Thyroid gland (tissue), 4 donors: ENCODE measurements around the gene PCDHGA1. TPM values are rescaled to one million over a fixed set of nuclear protein-coding genes. Genes with fewer than 3 reads are reported as not detected.

Experiments used
- DNase-seq, 2 donors: peaks; one replicate each; pipeline ENCODE4 v3.0.0-alpha.2; 2019
- H3K27ac ChIP-seq, 3 donors: fragments of 200-600 bp; sonication (generic); 1 replicate in 2 of 3; 2 replicates in 1 of 3; pipeline ENCODE4 v1.5.1; 2016 to 2019; ENCODE audit warnings: mild to moderate bottlenecking in 1 of 3, moderate library complexity in 1 of 3
- H3K27me3 ChIP-seq: fragments of 200-600 bp; sonication (generic); one replicate; pipeline ENCODE4 v1.5.1; 2019
- H3K36me3 ChIP-seq, 2 donors: fragments of 200-600 bp; sonication (generic); one replicate each; pipeline ENCODE4 v1.5.1; 2016 to 2019
- H3K4me1 ChIP-seq, 2 donors: fragments of 200-600 bp; sonication (generic); one replicate each; pipeline ENCODE4 v1.5.1; 2017 to 2019
- H3K4me3 ChIP-seq, 3 donors: fragments of 200-600 bp; sonication (generic); replicated peaks in 1 of 3; 1 replicate in 2 of 3; 2 replicates in 1 of 3; pipeline ENCODE4 v1.5.1; 2016; ENCODE audit warnings: mild to moderate bottlenecking in 1 of 3
- H3K9me3 ChIP-seq: fragments of 200-600 bp; sonication (generic); one replicate; pipeline ENCODE4 v1.5.1; 2017
- POLR2A ChIP-seq, 2 donors: fragments of 450-650 bp; IDR thresholded peaks; one replicate each; pipeline ENCODE4 v1.6.1; 2017; ENCODE audit warnings: antibody characterized with exemption in 2 of 2, mild to moderate bottlenecking in 2 of 2, moderate library complexity in 1 of 2
- WGBS, 2 donors: methylation state at CpG; one replicate each; pipeline ENCODE4 v1.1.5; 2017; 5-methylcytosine and 5-hydroxymethylcytosine counted together
- intact Hi-C: fragments of 100-400 bp; cut with DNase I; formaldehyde crosslinking; loops from one replicate; pipeline ENCODE4 v1.15.1; 2023
- total RNA-seq, 4 donors: library from RNA; depleted of rRNA; stranded (reverse); fragments of >200 nt; gene quantifications; one replicate each; pipeline ENCODE4 v1.2.3, GENCODE V29; 2016
- TF ChIP-seq, protein P1 (sequence below), 6 experiments: fragments of 200-600 bp in 3 of 6; fragments of 450-650 bp in 3 of 6; sonication (generic) in 3 of 6; IDR thresholded peaks; one replicate each; pipeline ENCODE4 v1.5.1; 2016 to 2019; ENCODE audit warnings: antibody characterized with exemption in 6 of 6, mild to moderate bottlenecking in 2 of 6, inconsistent platforms in 1 of 6, moderate library complexity in 1 of 6

PCDHGA1 gene
- total RNA-seq, 4 donors from 2014 or later: 0.40 to 1.3 (median 0.87) TPM

DNA sequence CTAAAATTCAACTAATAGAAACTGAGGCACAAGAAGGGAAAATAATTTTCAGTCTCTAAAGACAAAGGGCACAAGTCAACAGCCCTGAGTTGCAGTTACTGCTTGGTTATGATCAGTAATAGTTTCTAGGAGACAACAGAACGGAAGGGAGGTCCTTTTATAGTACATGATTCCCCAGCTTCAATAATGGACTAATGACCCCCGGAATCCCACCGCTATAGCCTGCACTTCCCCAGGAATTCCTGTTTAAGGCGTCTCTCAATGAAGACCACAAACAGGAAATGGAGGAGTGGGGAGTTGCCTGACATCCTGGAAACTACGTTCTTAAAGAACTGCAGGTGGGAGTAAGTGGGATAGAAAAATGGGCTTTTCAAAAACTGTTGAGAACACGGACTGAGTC lies 227.8 kb downstream of the PCDHGA1 start:
- intact Hi-C loops: loop anchor here (5.0 to 10.0 kb wide), 2 partner anchors 83 to 141 kb away; partner anchors contain the start of genes PCDHGB7 and PCDHGC3
- Histone ChIP-seq H3K36me3 (no peaks in the 10 kb centered on the region), H3K4me1 (peaks cover 18 to 28% of the 10 kb centered on the region in 2 donors), H3K4me3 (no peak overlapping the region), H3K27ac (peak overlapping the region; percentile 47 to 96 (median 92)), H3K27me3 (no peaks in the 10 kb centered on the region), H3K9me3 (no peaks in the 10 kb centered on the region)
- 50 to 63% methylated on average over 6 of the region's 6 CpGs for WGBS, 2 donors
- no peak for TF ChIP-seq POLR2A (IDR thresholded peaks at IDR 0.05)
- TF ChIP-seq, protein P1, sequence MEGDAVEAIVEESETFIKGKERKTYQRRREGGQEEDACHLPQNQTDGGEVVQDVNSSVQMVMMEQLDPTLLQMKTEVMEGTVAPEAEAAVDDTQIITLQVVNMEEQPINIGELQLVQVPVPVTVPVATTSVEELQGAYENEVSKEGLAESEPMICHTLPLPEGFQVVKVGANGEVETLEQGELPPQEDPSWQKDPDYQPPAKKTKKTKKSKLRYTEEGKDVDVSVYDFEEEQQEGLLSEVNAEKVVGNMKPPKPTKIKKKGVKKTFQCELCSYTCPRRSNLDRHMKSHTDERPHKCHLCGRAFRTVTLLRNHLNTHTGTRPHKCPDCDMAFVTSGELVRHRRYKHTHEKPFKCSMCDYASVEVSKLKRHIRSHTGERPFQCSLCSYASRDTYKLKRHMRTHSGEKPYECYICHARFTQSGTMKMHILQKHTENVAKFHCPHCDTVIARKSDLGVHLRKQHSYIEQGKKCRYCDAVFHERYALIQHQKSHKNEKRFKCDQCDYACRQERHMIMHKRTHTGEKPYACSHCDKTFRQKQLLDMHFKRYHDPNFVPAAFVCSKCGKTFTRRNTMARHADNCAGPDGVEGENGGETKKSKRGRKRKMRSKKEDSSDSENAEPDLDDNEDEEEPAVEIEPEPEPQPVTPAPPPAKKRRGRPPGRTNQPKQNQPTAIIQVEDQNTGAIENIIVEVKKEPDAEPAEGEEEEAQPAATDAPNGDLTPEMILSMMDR (IDR thresholded peaks at IDR 0.05): peak in 1 of 6 experiments; percentile 17
- no peak for DNase-seq

DNA sequence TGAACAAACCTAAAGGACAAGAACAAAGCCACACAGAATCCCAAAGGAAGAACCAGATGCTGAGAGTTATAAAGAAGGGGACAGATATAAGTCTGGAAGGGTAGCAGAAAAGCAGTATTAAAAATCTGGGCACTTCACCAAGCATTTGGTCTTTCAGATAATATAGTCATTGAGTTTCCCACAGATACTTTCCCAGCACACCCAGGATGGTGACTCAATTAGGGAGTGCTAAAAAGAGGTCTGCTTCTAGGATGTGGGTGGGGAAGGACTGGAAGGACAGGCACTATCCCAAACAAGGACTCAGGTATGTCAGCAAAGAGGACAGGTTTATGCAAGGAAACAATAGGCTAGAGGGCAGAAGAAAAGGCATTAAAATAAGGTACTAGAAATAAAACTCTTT lies 229.1 kb downstream of the PCDHGA1 start:
- Histone ChIP-seq H3K36me3 (no peaks in the 10 kb centered on the region), H3K4me1 (peaks cover 18 to 30% of the 10 kb centered on the region in 2 donors), H3K27me3 (no peaks in the 10 kb centered on the region), H3K4me3 (no peak overlapping the region), H3K27ac (peak overlapping the region; percentile 92 to 97 (median 96)), H3K9me3 (no peaks in the 10 kb centered on the region)
- TF ChIP-seq, protein P1 (IDR thresholded peaks at IDR 0.05): no peak
- TF ChIP-seq POLR2A (IDR thresholded peaks at IDR 0.05): no peak
- no peak for DNase-seq
- intact Hi-C loops: loop anchor here (5.0 to 10.0 kb wide), 2 partner anchors 85 to 142 kb away; partner anchors contain the start of genes PCDHGB7 and PCDHGC3

DNA sequence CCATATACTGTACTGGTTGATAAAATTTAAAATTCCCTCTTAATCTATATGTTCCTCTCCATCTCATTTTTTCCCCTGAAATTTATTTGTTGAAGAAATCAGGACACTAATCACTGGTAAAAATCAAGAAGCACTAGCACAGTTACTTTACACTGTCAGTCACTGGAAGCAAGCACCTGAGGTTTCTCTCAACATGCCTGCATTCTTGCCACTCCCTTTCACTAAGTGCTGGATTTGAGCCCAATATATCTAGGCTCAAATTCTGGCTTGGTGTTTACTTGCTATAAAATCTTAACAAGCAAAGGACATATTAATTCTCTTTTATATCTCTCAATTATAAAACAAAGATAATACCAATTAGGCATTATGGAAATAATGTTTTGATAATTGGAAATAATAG lies 229.8 kb downstream of the PCDHGA1 start:
- Histone ChIP-seq H3K27ac (peak overlapping the region; percentile 92 to 97 (median 96)), H3K4me3 (no peak overlapping the region), H3K9me3 (no peaks in the 10 kb centered on the region), H3K36me3 (no peaks in the 10 kb centered on the region), H3K27me3 (no peaks in the 10 kb centered on the region), H3K4me1 (peaks cover 18 to 32% of the 10 kb centered on the region in 2 donors)
- intact Hi-C loops: no loop called here
- TF ChIP-seq POLR2A (IDR thresholded peaks at IDR 0.05): no peak
- TF ChIP-seq, protein P1 (IDR thresholded peaks at IDR 0.05): no peak
- peak; percentile 25 to 27 for DNase-seq

DNA sequence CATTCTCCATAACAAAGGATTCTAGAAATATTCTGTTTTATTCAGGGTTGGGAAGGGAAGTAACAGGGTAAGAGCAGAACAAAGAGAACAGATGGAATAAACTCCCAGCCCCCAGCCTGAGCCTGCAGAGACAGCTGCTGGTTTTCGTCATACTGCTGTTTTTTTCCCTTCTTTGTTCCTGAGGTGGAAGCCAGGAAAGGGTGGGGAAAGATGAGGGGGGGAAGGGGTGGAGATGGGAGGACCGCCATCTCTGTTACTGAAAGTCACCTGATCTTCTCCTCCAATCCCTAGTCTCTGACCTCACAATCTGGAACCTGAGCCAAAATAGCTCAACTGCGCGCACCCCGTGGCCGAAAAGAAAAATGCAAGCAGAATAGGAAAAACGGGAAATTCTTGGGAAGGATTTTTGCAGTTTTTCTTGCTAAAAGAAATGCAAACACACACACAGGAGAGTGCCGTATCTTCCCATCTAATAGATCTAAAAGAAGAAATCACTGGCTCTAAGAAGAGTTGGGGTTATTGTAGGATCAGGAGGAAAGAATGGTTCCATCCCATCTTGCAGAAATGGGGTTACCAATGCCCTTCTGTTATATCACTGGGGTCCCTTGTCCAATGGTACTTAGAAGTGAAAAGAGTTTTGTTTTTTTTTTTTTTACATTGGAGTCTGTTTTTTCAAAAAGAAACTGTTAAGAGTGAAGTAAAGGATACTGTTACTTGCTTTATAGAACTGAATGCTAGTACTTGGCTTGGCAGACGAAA lies 230.6 kb downstream of the PCDHGA1 start:
- Histone ChIP-seq H3K9me3 (no peaks in the 10 kb centered on the region), H3K36me3 (no peaks in the 10 kb centered on the region), H3K4me1 (peaks cover 18 to 32% of the 10 kb centered on the region in 2 donors), H3K27ac (peak overlapping the region; percentile 92 to 97 (median 96)), H3K27me3 (no peaks in the 10 kb centered on the region), H3K4me3 (no peak overlapping the region)
- peak; percentile 84 to 87 for DNase-seq
- peak in 1 of 2 donors; percentile 63 for TF ChIP-seq POLR2A (IDR thresholded peaks at IDR 0.05)
- TF ChIP-seq, protein P1 (IDR thresholded peaks at IDR 0.05): peak; percentile 62 to 99 (median 90)
- intact Hi-C loops: no loop called here
- WGBS, 2 donors: 13 to 14% methylated on average over 9 of the region's 9 CpGs

Other genes with a start within 250 kb of the PCDHGA1 start
- 1 to 10 TPM; 1.2 to 4.2 (median 3.2) TPM for gene PCDHB2, start 235.9 kb upstream of the PCDHGA1 start, total RNA-seq
- gene PCDHB3, start 230.0 kb upstream of the PCDHGA1 start, total RNA-seq: 1 to 10 TPM in 3 of 4 donors, under 1 TPM in 1; 0.81 to 3.0 (median 2.4) TPM
- gene PCDHB4, start 208.7 kb upstream of the PCDHGA1 start, total RNA-seq: 1 to 10 TPM; 2.0 to 8.7 (median 3.5) TPM
- 10 to 100 TPM in 2 of 4 donors, 1 to 10 TPM in 2; 7.1 to 21.4 (median 11.1) TPM for gene PCDHB5, start 195.3 kb upstream of the PCDHGA1 start, total RNA-seq
- gene PCDHB6, start 180.5 kb upstream of the PCDHGA1 start, total RNA-seq: 1 to 10 TPM in 2 of 4 donors, under 1 TPM in 2; 0.13 to 2.4 (median 0.71) TPM
- gene PCDHB7, start 157.9 kb upstream of the PCDHGA1 start, total RNA-seq: 1 to 10 TPM in 3 of 4 donors, under 1 TPM in 1; 0.67 to 2.8 (median 2.1) TPM
- gene PCDHB8, start 152.7 kb upstream of the PCDHGA1 start, total RNA-seq: 1 to 10 TPM in 3 of 4 donors, under 1 TPM in 1; 0.67 to 2.6 (median 1.8) TPM
- gene PCDHB16, start 148.1 kb upstream of the PCDHGA1 start, total RNA-seq: 1 to 10 TPM; 3.5 to 4.8 (median 4.1) TPM
- gene PCDHB9, start 143.4 kb upstream of the PCDHGA1 start, total RNA-seq: 1 to 10 TPM; 2.0 to 3.9 (median 3.0) TPM
- 1 to 10 TPM; 1.6 to 3.1 (median 2.4) TPM for gene PCDHB10, start 138.2 kb upstream of the PCDHGA1 start, total RNA-seq
- 1 to 10 TPM; 2.0 to 3.4 (median 2.5) TPM for gene PCDHB11, start 130.9 kb upstream of the PCDHGA1 start, total RNA-seq
- 1 to 10 TPM; 1.1 to 3.6 (median 2.4) TPM for gene PCDHB12, start 121.8 kb upstream of the PCDHGA1 start, total RNA-seq
- 1 to 10 TPM; 4.0 to 7.2 (median 5.2) TPM for gene PCDHB13, start 116.6 kb upstream of the PCDHGA1 start, total RNA-seq
- gene PCDHB14, start 107.2 kb upstream of the PCDHGA1 start, total RNA-seq: 1 to 10 TPM; 3.5 to 6.5 (median 4.0) TPM
- gene PCDHB15, start 85.1 kb upstream of the PCDHGA1 start, total RNA-seq: 1 to 10 TPM; 3.8 to 6.8 (median 5.5) TPM
- 1 to 10 TPM in 2 of 4 donors, not detected in 2; 1.6 to 4.5 TPM for gene SLC25A2, start 26.5 kb upstream of the PCDHGA1 start, total RNA-seq
- 10 to 100 TPM; 48.0 to 72.6 (median 60.9) TPM for gene TAF7, start 9.7 kb upstream of the PCDHGA1 start, total RNA-seq
- gene PCDHGA2, start 8.2 kb downstream of the PCDHGA1 start, total RNA-seq: 1 to 10 TPM; 4.3 to 6.4 (median 5.6) TPM
- 1 to 10 TPM; 3.0 to 4.7 (median 4.1) TPM for gene PCDHGA3, start 13.3 kb downstream of the PCDHGA1 start, total RNA-seq
- gene PCDHGB1, start 19.6 kb downstream of the PCDHGA1 start, total RNA-seq: 1 to 10 TPM; 3.9 to 7.5 (median 6.0) TPM
- 1 to 10 TPM; 3.5 to 7.7 (median 4.4) TPM for gene PCDHGA4, start 24.5 kb downstream of the PCDHGA1 start, total RNA-seq
- gene PCDHGB2, start 29.5 kb downstream of the PCDHGA1 start, total RNA-seq: 1 to 10 TPM; 4.4 to 7.6 (median 6.6) TPM
- gene PCDHGA5, start 33.6 kb downstream of the PCDHGA1 start, total RNA-seq: 1 to 10 TPM; 3.5 to 5.3 (median 4.2) TPM
- gene PCDHGB3, start 39.7 kb downstream of the PCDHGA1 start, total RNA-seq: 1 to 10 TPM; 5.1 to 9.2 (median 5.8) TPM
- gene PCDHGA6, start 43.4 kb downstream of the PCDHGA1 start, total RNA-seq: 1 to 10 TPM; 5.6 to 7.3 (median 5.8) TPM
- 1 to 10 TPM; 5.1 to 9.8 (median 7.8) TPM for gene PCDHGA7, start 52.2 kb downstream of the PCDHGA1 start, total RNA-seq
- 10 to 100 TPM; 10.4 to 12.5 (median 10.4) TPM for gene PCDHGB4, start 57.2 kb downstream of the PCDHGA1 start, total RNA-seq
- gene PCDHGA8, start 62.1 kb downstream of the PCDHGA1 start, total RNA-seq: 1 to 10 TPM; 2.9 to 5.8 (median 4.7) TPM
- 10 to 100 TPM; 17.2 to 22.6 (median 20.2) TPM for gene PCDHGB5, start 67.4 kb downstream of the PCDHGA1 start, total RNA-seq
- 10 to 100 TPM in 3 of 4 donors, 1 to 10 TPM in 1; 9.7 to 12.1 (median 11.0) TPM for gene PCDHGA9, start 72.3 kb downstream of the PCDHGA1 start, total RNA-seq
- 10 to 100 TPM in 3 of 4 donors, 1 to 10 TPM in 1; 9.5 to 11.4 (median 10.9) TPM for gene PCDHGB6, start 77.5 kb downstream of the PCDHGA1 start, total RNA-seq
- 10 to 100 TPM in 1 of 4 donors, 1 to 10 TPM in 3; 8.7 to 17.1 (median 9.3) TPM for gene PCDHGA10, start 82.5 kb downstream of the PCDHGA1 start, total RNA-seq
- 10 to 100 TPM in 3 of 4 donors, 1 to 10 TPM in 1; 9.5 to 19.7 (median 11.3) TPM for gene PCDHGB7, start 87.2 kb downstream of the PCDHGA1 start, total RNA-seq
- gene PCDHGA11, start 90.5 kb downstream of the PCDHGA1 start, total RNA-seq: 1 to 10 TPM; 8.0 to 9.5 (median 8.2) TPM
- gene PCDHGA12, start 100.0 kb downstream of the PCDHGA1 start, total RNA-seq: 10 to 100 TPM in 2 of 4 donors, 1 to 10 TPM in 2; 9.4 to 13.5 (median 10.7) TPM
- 10 to 100 TPM; 24.7 to 31.5 (median 27.6) TPM for gene PCDHGC3, start 145.5 kb downstream of the PCDHGA1 start, total RNA-seq
- gene PCDHGC4, start 154.5 kb downstream of the PCDHGA1 start, total RNA-seq: 10 to 100 TPM in 1 of 4 donors, 1 to 10 TPM in 3; 2.5 to 10.7 (median 4.8) TPM
- gene PCDHGC5, start 158.6 kb downstream of the PCDHGA1 start, total RNA-seq: 1 to 10 TPM; 1.8 to 3.4 (median 2.1) TPM